Measurements from ENCODE around the gene NLRP4.

The NLRP4 gene

DNA sequence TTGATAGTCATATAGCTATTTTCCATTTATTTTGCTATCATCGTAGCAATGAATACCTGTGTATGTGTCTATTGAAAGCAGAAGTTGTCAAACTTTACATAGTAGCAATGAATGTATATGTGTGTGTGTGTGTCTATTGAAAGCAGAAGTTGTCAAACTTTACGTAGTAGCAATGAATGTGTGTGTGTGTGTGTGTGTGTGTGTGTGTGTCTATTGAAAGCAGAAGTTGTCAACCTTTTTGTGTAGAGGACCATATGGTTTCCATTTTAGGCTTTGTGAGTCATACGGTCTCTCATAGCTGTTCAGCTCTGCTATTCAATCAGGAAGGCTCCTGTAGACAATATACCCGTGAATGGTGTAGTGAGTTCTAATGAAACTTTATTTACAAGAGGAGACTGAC, 20.8 kb downstream of the NLRP4 start:
- Mint-ChIP-seq H3K27ac (no peak overlapping the region), H3K27me3 (no peaks in the 10 kb centered on the region), H3K9me3 (peaks cover 0 to 19% of the 10 kb centered on the region in 2 donors), H3K4me1 (no peaks in the 10 kb centered on the region), H3K4me3 (no peak overlapping the region)
- ATAC-seq (no peak), DNase-seq (no peak)

DNA sequence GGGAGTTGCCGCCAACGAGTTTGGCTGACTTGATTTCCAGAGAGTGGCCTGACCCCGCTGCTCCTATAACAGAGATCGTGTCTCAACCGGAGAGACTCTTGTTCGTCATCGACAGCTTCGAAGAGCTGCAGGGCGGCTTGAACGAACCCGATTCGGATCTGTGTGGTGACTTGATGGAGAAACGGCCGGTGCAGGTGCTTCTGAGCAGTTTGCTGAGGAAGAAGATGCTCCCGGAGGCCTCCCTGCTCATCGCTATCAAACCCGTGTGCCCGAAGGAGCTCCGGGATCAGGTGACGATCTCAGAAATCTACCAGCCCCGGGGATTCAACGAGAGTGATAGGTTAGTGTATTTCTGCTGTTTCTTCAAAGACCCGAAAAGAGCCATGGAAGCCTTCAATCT, 21.6 kb downstream of the NLRP4 start:
- H3K4me1 Mint-ChIP-seq: no peaks in the 10 kb centered on the region
- H3K27me3 Mint-ChIP-seq: no peaks in the 10 kb centered on the region
- H3K27ac Mint-ChIP-seq: no peak overlapping the region
- H3K9me3 Mint-ChIP-seq: peaks cover 0 to 20% of the 10 kb centered on the region in 2 donors
- DNase-seq: no peak
- no peak overlapping the region for H3K4me3 Mint-ChIP-seq
- ATAC-seq: no peak

- DNase-seq (no peak), ATAC-seq (no peak)
- no peak overlapping the region for H3K4me3 Mint-ChIP-seq
- peaks cover 0 to 22% of the 10 kb centered on the region in 2 donors for H3K9me3 Mint-ChIP-seq
- H3K4me1 Mint-ChIP-seq: no peaks in the 10 kb centered on the region
- H3K27me3 Mint-ChIP-seq: no peaks in the 10 kb centered on the region
- no peak overlapping the region for H3K27ac Mint-ChIP-seq
Observed at GRCh38 chr19:55858401-55858800, 22.1 kb downstream of the NLRP4 start.

DNA sequence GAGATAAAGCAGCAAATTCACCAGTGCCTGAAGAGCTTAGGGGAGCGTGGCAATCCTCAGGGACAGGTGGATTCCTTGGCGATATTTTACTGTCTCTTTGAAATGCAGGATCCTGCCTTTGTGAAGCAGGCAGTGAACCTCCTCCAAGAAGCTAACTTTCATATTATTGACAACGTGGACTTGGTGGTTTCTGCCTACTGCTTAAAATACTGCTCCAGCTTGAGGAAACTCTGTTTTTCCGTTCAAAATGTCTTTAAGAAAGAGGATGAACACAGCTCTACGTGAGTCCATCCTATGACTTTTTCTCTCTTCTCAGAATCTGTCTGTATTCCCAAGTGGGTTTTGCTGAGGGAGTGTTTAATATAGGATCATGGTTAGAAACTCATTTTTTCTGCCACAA, 22.6 kb downstream of the NLRP4 start:
- Mint-ChIP-seq H3K4me1 (no peaks in the 10 kb centered on the region), H3K27me3 (no peaks in the 10 kb centered on the region), H3K9me3 (peaks cover 0 to 19% of the 10 kb centered on the region in 2 donors), H3K27ac (no peak overlapping the region), H3K4me3 (no peak overlapping the region)
- ATAC-seq (no peak), DNase-seq (no peak)

GRCh38 chr19:55866521-55866920, 30.2 kb downstream of the NLRP4 start:
- Mint-ChIP-seq H3K4me1 (no peaks in the 10 kb centered on the region), H3K27ac (no peak overlapping the region), H3K4me3 (no peak overlapping the region), H3K27me3 (peaks cover 14% of the 10 kb centered on the region), H3K9me3 (peaks cover 20 to 35% of the 10 kb centered on the region in 2 donors)
- ATAC-seq: no peak
- DNase-seq: no peak

- no peaks in the 10 kb centered on the region for H3K4me1 Mint-ChIP-seq
Observed at GRCh38 chr19:55867101-55867500, 30.8 kb downstream of the NLRP4 start.

DNA sequence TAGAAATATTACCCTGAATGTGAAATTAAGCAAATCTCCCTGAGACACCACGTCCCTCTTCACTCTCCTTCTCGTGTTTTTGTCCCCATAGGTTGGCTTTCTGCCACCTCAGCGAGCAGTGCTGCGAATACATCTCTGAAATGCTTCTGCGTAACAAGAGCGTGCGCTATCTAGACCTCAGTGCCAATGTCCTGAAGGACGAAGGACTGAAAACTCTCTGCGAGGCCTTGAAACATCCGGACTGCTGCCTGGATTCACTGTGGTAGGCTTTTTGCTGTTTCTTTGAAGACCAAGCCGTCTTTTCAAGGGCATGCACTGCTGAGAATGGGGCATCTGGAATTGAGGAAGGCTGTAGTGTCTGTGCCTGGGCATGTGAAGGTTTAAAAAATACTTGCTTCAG, 34.4 kb downstream of the NLRP4 start:
- Mint-ChIP-seq H3K27me3 (peaks cover 14% of the 10 kb centered on the region), H3K4me1 (no peaks in the 10 kb centered on the region), H3K27ac (no peak overlapping the region), H3K9me3 (peaks cover 21 to 25% of the 10 kb centered on the region in 2 donors), H3K4me3 (no peak overlapping the region)
- DNase-seq (no peak), ATAC-seq (no peak)

More at GRCh38 chr19:55867101-55867500, 30.8 kb downstream of the NLRP4 start:
- H3K4me3 Mint-ChIP-seq: no peak overlapping the region
- ATAC-seq: no peak
- no peak overlapping the region for H3K27ac Mint-ChIP-seq
- H3K27me3 Mint-ChIP-seq: peaks cover 14% of the 10 kb centered on the region
- H3K9me3 Mint-ChIP-seq: peaks cover 20 to 35% of the 10 kb centered on the region in 2 donors
- DNase-seq: no peak

- no peak for ATAC-seq
- no peak overlapping the region for H3K4me3 Mint-ChIP-seq
Observed at GRCh38 chr19:55877211-55877610, 40.9 kb downstream of the NLRP4 start.

DNA sequence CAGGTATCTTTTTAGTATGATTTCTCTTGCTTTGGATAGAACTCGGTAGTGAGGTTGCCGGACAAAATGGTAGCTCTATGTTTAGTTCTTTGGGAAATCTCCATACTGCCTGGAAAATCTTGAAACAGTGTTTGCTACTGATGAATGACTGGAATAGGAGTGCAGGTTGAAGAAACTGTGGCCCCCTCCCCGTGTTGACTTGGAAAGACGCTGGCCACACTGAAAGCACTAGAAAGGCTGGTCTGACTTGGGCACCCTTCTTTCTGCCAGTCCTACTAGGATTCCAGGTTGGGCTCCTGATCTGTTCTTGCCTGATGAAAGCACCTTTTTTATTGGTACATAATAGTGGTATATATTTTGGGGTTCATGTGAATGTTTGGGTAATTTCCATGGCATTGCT, 46.3 kb downstream of the NLRP4 start:
- DNase-seq: no peak
- H3K27ac Mint-ChIP-seq: no peak overlapping the region
- no peak overlapping the region for H3K4me3 Mint-ChIP-seq
- no peak for ATAC-seq
- H3K9me3 Mint-ChIP-seq: peaks cover 10 to 11% of the 10 kb centered on the region in 2 donors
- no peaks in the 10 kb centered on the region for H3K4me1 Mint-ChIP-seq
- H3K27me3 Mint-ChIP-seq: no peaks in the 10 kb centered on the region

More at GRCh38 chr19:55877211-55877610, 40.9 kb downstream of the NLRP4 start:
- no peak for DNase-seq
- Mint-ChIP-seq H3K9me3 (peaks cover 11 to 19% of the 10 kb centered on the region in 2 donors), H3K27me3 (no peaks in the 10 kb centered on the region), H3K4me1 (no peaks in the 10 kb centered on the region), H3K27ac (no peak overlapping the region)

- H3K9me3 Mint-ChIP-seq: peaks cover 5 to 20% of the 10 kb centered on the region in 2 donors
- no peak overlapping the region for H3K27ac Mint-ChIP-seq
- DNase-seq: no peak
- no peaks in the 10 kb centered on the region for H3K27me3 Mint-ChIP-seq
- H3K4me3 Mint-ChIP-seq: no peak overlapping the region
- no peak for ATAC-seq
- no peaks in the 10 kb centered on the region for H3K4me1 Mint-ChIP-seq
Observed at GRCh38 chr19:55898911-55899310, 62.6 kb downstream of the NLRP4 start.

GRCh38 chr19:55901369-55902079, 65.2 kb downstream of the NLRP4 start:
- peaks cover 5 to 14% of the 10 kb centered on the region in 2 donors for H3K9me3 Mint-ChIP-seq
- no peaks in the 10 kb centered on the region for H3K4me1 Mint-ChIP-seq
- H3K4me3 Mint-ChIP-seq: no peak overlapping the region
- H3K27ac Mint-ChIP-seq: no peak overlapping the region
- H3K27me3 Mint-ChIP-seq: no peaks in the 10 kb centered on the region
- no peak for ATAC-seq
- DNase-seq: no peak

GRCh38 chr19:55902080-55902751, 65.9 kb downstream of the NLRP4 start:
- Mint-ChIP-seq H3K4me3 (no peak overlapping the region), H3K9me3 (peaks cover 5 to 14% of the 10 kb centered on the region in 2 donors), H3K27me3 (no peaks in the 10 kb centered on the region), H3K4me1 (no peaks in the 10 kb centered on the region), H3K27ac (no peak overlapping the region)
- ATAC-seq (no peak), DNase-seq (no peak)

GRCh38 chr19:55907286-55907685, 70.9 kb downstream of the NLRP4 start:
- H3K4me1 Mint-ChIP-seq: no peaks in the 10 kb centered on the region
- H3K4me3 Mint-ChIP-seq: no peak overlapping the region
- peaks cover 5 to 31% of the 10 kb centered on the region in 2 donors for H3K9me3 Mint-ChIP-seq
- H3K27me3 Mint-ChIP-seq: peaks cover 9% of the 10 kb centered on the region
- ATAC-seq (no peak), DNase-seq (no peak)
- H3K27ac Mint-ChIP-seq: no peak overlapping the region

GRCh38 chr19:55907746-55908145, 71.4 kb downstream of the NLRP4 start:
- no peak overlapping the region for H3K27ac Mint-ChIP-seq
- peaks cover 5 to 31% of the 10 kb centered on the region in 2 donors for H3K9me3 Mint-ChIP-seq
- ATAC-seq (no peak), DNase-seq (no peak)
- no peaks in the 10 kb centered on the region for H3K4me1 Mint-ChIP-seq
- no peak overlapping the region for H3K4me3 Mint-ChIP-seq
- H3K27me3 Mint-ChIP-seq: peaks cover 9% of the 10 kb centered on the region

DNA sequence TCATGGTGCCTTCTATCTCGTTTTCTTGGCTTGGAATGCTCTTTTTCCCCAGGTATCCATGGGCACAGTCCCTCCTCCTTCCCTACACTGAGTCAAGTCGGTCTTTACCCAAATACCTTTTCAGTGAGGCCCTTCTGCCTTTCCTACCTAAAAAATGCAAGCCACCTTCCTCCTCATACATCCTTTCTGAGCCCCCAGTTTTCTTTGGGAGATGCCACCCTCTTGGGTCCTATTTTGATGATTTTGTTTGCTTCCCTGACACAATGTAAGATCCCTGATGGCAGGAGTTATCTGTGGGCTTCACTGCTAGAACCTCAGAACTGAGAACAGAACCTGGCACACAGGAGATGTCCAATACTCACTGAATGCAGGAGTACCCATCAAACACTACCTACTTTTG, 73.5 kb downstream of the NLRP4 start:
- H3K4me1 Mint-ChIP-seq: no peaks in the 10 kb centered on the region
- ATAC-seq (no peak), DNase-seq (no peak)
- H3K27ac Mint-ChIP-seq: no peak overlapping the region
- H3K9me3 Mint-ChIP-seq: peaks cover 7 to 21% of the 10 kb centered on the region in 2 donors
- no peak overlapping the region for H3K4me3 Mint-ChIP-seq
- H3K27me3 Mint-ChIP-seq: peaks cover 9% of the 10 kb centered on the region

DNA sequence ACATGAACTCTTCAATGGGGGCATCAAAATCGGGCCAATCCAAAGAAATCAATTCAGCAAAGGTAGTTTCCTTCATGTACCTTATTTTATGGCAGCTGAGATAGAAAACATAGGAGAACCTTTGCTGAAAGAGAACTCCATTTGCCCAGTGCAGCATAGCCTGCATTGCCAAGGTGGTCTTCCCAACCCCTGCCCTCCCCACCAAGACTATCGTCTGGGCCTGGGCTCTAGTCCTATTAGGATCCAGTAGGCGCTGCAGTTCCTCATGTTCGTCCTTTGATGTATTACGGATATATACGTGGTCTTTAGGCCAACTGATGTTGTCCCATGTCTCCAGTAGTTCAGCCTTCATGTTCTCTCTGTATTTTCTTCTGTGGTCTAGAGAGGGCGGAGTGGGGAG, 76.6 kb downstream of the NLRP4 start:
- ATAC-seq (no peak), DNase-seq (no peak)
- no peak overlapping the region for H3K27ac Mint-ChIP-seq
- no peak overlapping the region for H3K4me3 Mint-ChIP-seq
- peaks cover 9% of the 10 kb centered on the region for H3K27me3 Mint-ChIP-seq
- H3K4me1 Mint-ChIP-seq: no peaks in the 10 kb centered on the region
- peaks cover 20 to 49% of the 10 kb centered on the region in 2 donors for H3K9me3 Mint-ChIP-seq
